ENCODE results near the gene CORO7.

Gene CORO7

DNA sequence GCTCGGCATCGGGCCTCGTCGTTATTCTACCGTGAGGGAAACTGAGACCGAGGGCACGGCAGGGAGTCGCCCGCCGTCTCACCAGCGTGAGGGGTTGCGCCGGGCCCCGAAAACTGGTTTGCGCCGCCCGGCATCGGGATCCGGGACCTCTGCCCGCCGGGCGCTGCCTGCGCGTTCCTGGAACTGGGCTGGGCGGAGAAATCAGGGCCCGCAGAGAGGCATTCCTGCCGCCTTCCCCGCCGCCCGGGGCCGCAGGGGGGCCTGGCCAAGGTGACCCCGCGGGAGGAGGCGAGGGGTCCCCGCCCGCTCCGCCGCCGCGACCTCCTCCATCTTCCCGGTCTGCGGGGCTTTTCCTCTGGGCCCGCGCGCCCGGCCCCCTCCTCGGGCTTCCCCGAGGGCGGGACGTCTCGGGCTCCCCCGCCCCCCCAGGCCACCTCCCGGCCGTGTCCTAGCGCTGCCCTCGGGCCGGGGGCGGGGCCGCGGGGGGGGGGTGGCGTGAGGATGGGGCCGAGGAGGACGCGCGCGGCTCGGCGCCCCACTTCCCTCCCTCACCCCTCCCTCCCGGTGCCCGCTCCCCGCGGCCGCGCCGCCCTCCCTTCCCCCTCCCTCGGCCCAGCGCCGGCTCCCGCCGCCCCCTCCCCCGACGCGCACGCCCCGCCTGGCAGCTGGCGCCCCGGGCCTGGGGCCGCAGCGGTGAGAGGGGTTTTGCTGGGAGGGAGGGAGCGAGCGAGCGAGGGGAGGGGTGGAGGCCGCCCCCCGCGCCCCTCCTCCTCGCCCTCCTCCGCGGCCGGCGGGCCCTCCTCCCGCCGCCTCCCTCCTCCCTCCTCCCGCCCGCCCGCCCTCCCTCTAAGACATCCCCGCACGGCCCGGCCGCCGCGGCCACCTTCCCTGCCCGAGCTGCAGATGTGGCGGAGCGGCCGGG is 100.9 kb downstream of the CORO7 start, which contains the start of gene GLIS2:
TSS of gene GLIS2 (plus strand) at position 882 of the 922 bp plus-strand sequence. CDS start 16,214 bp downstream, outside the sequence.
- Histone ChIP-seq H3K9me3 (replicated peaks in 1 of 11) (no peaks in the 10 kb centered on the region), H3K27me3 (peaks cover 25 to 30% (median 27%) of the 10 kb centered on the region in 11 experiments), H3K4me1 (peaks cover 46 to 57% (median 55%) of the 10 kb centered on the region in 10 experiments), H3K36me3 (no peaks in the 10 kb centered on the region), H3K4me2 (peak within 1 kb of the TSS; percentile 96 to 100 (median 99)), H4K20me1 (peaks cover 30 to 49% (median 41%) of the 10 kb centered on the region in 11 experiments; a peak in 21 of 22 replicates), H3K4me3 (peak within 1 kb of the TSS; percentile 64 to 78 (median 70)), H3K9ac (peak within 1 kb of the TSS; percentile 66 to 89 (median 79)), H3K27ac (peak within 1 kb of the TSS; percentile 23 to 78 (median 68); a peak in 21 of 22 replicates)
- TF ChIP-seq Cebpa-rat (IDR thresholded peaks at IDR 0.05): no peak

DNA sequence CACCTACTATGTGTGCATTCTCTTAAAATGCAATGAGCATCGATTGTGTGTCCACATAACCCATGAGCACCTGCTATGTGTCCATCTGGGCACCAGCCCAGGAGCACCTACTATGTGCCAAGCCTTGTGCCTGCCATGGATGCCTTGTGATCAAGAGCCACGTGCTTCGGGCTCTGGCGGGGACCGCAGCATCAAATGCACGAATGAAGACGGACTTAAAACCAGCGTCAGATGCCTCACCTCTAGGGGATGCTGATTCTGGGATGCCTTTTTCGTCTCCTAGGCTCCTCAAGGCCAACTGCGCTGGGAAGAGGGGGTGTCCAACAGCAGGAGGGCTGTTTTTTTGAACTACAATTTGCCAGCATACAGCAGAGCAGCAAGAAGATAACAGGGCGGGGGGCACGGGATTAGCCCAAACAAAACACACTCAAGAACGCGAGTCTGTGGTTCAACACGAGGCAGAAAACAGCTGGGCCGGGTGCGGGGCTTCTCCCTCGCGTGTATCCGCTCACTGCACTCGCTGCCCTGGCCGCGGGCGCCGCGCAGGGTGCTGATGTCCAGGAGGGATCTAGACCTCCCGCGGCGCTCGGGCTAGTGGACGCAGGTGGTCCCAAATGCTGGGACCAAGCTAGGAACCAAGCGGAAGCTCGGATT is 101.7 kb downstream of the CORO7 start:
- Histone ChIP-seq H3K27me3 (peaks cover 25 to 30% (median 27%) of the 10 kb centered on the region in 11 experiments), H3K9ac (peak overlapping the region; percentile 66 to 82 (median 78)), H4K20me1 (peaks cover 24 to 42% (median 33%) of the 10 kb centered on the region in 11 experiments; a peak in 21 of 22 replicates), H3K4me3 (peak overlapping the region; percentile 61 to 78 (median 68)), H3K27ac (peak overlapping the region; percentile 23 to 74 (median 61); a peak in 19 of 22 replicates), H3K36me3 (no peaks in the 10 kb centered on the region), H3K9me3 (replicated peaks in 1 of 11) (no peaks in the 10 kb centered on the region), H3K4me2 (peak overlapping the region; percentile 90 to 99 (median 98)), H3K4me1 (peaks cover 38 to 57% (median 51%) of the 10 kb centered on the region in 10 experiments)
- no peak for TF ChIP-seq Cebpa-rat (IDR thresholded peaks at IDR 0.05)

GRCh38 chr16:4313563-4314531 is 102.5 kb downstream of the CORO7 start:
- H3K4me1 ChIP-seq: peaks cover 30 to 57% (median 51%) of the 10 kb centered on the region in 10 experiments
- H3K9me3 ChIP-seq (replicated peaks in 1 of 11): no peaks in the 10 kb centered on the region
- no peak overlapping the region for H3K27ac ChIP-seq
- no peak overlapping the region; a peak in 1 of 20 replicates for H3K4me3 ChIP-seq
- no peaks in the 10 kb centered on the region for H3K36me3 ChIP-seq
- peaks cover 25 to 30% (median 27%) of the 10 kb centered on the region in 11 experiments for H3K27me3 ChIP-seq
- TF ChIP-seq Cebpa-rat (IDR thresholded peaks at IDR 0.05): no peak
- H4K20me1 ChIP-seq: peaks cover 16 to 33% (median 25%) of the 10 kb centered on the region in 11 experiments; a peak in 21 of 22 replicates
- H3K9ac ChIP-seq: no peak overlapping the region
- H3K4me2 ChIP-seq: peak overlapping the region in 9 of 11 experiments; percentile 5 to 99 (median 88); a peak in 12 of 22 replicates

GRCh38 chr16:4309833-4310266 is 106.5 kb downstream of the CORO7 start:
- TF ChIP-seq Cebpa-rat (IDR thresholded peaks at IDR 0.05): no peak
- H3K9me3 ChIP-seq (replicated peaks in 1 of 11): no peaks in the 10 kb centered on the region
- H3K36me3 ChIP-seq: peaks cover 0 to 13% (median 0%) of the 10 kb centered on the region in 11 experiments; a peak in 5 of 22 replicates
- H3K4me1 ChIP-seq: peaks cover 34 to 63% (median 56%) of the 10 kb centered on the region in 10 experiments
- H3K4me2 ChIP-seq: peak overlapping the region in 7 of 11 experiments; percentile 11 to 95 (median 35); a peak in 10 of 22 replicates
- H3K9ac ChIP-seq: no peak overlapping the region; a peak in 1 of 22 replicates
- peaks cover 0 to 7% (median 0%) of the 10 kb centered on the region in 11 experiments; a peak in 1 of 22 replicates for H4K20me1 ChIP-seq
- H3K4me3 ChIP-seq: no peak overlapping the region
- peak overlapping the region in 4 of 11 experiments; percentile 8 to 43 (median 16); a peak in 4 of 22 replicates for H3K27ac ChIP-seq
- H3K27me3 ChIP-seq: peaks cover 19 to 24% (median 21%) of the 10 kb centered on the region in 11 experiments

DNA sequence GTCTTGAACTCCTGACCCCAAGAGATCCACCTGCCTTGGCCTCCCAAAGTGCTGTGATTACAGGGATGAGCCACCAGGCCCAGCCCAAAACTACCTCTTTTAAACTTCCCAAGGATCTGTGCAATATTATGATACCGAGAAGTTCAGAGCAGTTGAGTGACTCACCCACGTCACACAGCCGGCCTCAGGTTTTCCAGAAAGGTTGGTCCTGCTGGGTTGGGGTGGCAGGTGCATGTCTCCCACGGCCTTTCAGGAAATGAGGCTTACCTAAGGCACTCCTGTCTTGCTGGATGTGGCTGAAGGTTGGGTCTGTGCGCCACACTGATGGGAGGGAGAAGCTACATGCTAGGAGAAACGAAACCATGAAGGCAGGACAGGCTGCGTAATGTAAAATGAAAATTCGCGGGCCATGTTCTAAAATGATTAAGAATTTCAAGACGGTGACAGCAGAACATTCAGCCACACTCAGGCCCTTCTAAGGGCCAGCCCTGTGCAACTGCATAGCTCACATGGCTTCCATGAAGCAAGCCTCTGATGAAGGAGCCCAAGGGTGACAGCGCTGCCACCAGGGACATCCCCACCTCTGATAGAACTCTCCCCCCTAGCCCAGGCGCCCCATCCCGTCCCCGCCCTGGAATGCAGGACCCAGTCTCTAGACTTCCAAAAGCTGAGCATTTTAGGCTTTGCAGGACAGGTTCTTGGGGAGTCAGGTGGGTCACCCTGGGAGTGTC is 107.1 kb downstream of the CORO7 start:
- no peak overlapping the region for H3K9ac ChIP-seq
- H3K36me3 ChIP-seq: peaks cover 0 to 17% (median 4%) of the 10 kb centered on the region in 11 experiments; a peak in 8 of 22 replicates
- H4K20me1 ChIP-seq: peaks cover 0 to 8% (median 0%) of the 10 kb centered on the region in 11 experiments; a peak in 4 of 22 replicates
- H3K4me2 ChIP-seq: peak overlapping the region in 7 of 11 experiments; percentile 33 to 99 (median 94); a peak in 10 of 22 replicates
- no peaks in the 10 kb centered on the region for H3K9me3 ChIP-seq (replicated peaks in 1 of 11)
- H3K4me3 ChIP-seq: no peak overlapping the region
- peak overlapping the region in 2 of 11 experiments; percentile 6 to 98; a peak in 4 of 22 replicates for H3K27ac ChIP-seq
- no peak for TF ChIP-seq Cebpa-rat (IDR thresholded peaks at IDR 0.05)
- peaks cover 14 to 19% (median 16%) of the 10 kb centered on the region in 11 experiments for H3K27me3 ChIP-seq
- H3K4me1 ChIP-seq: peaks cover 34 to 65% (median 57%) of the 10 kb centered on the region in 10 experiments

GRCh38 chr16:4307215-4308037 is 109.0 kb downstream of the CORO7 start:
- Histone ChIP-seq H3K4me3 (peak overlapping the region; percentile 57 to 78 (median 68)), H3K4me2 (peak overlapping the region; percentile 83 to 99 (median 95)), H3K9ac (peak overlapping the region; percentile 72 to 91 (median 84)), H3K4me1 (peaks cover 33 to 67% (median 64%) of the 10 kb centered on the region in 10 experiments), H3K9me3 (replicated peaks in 1 of 11) (no peaks in the 10 kb centered on the region), H4K20me1 (peaks cover 0 to 23% (median 0%) of the 10 kb centered on the region in 11 experiments; a peak in 8 of 22 replicates), H3K27ac (peak overlapping the region; percentile 56 to 98 (median 92)), H3K27me3 (0 out of 22 replicates have a peak, but pooled peaks cover 0 to under 1% (median 0%) of the 10 kb centered on the region in 11 experiments), H3K36me3 (peaks cover 6 to 35% (median 20%) of the 10 kb centered on the region in 11 experiments; a peak in 16 of 22 replicates)
- TF ChIP-seq Cebpa-rat (IDR thresholded peaks at IDR 0.05): 0 out of 22 replicates have a peak, but pooled peaks of 1 of the 11 experiments have one; percentile 26

Data from BLaER1 treated with 17β-estradiol and CSF1 and Interleukin-3, amounts not matched to agents 10 nM and 100 nM (cell line).